Umbilical cord (tissue), 2 donors: ENCODE results near the gene HPCAL1. TPM values are rescaled to one million over a fixed set of nuclear protein-coding genes. Genes with fewer than 3 reads are reported as not detected.

ENCODE experiments used
- DNase-seq: peaks from one replicate; pipeline ENCODE4 v3.0.0-alpha.2; 2015; ENCODE audit warnings: low spot score
- total RNA-seq: library from RNA; depleted of rRNA; stranded (reverse); fragments of >200 nt; gene quantifications from one replicate; pipeline ENCODE4 v1.2.3, GENCODE V29; 2014; ENCODE audit warnings: low replicate concordance; ENCODE audit not compliant: insufficient read depth

The HPCAL1 gene
- total RNA-seq, 1 donor from 2014 or later, result 7.9 TPM

GRCh38 chr2:10404324-10405143, 101.8 kb downstream of the HPCAL1 start:
- no peak for DNase-seq

GRCh38 chr2:10405448-10405847, 102.7 kb downstream of the HPCAL1 start:
- peak; percentile 47 for DNase-seq

- DNase-seq, result no peak
These were observed 103.3 kb downstream of the HPCAL1 start for GRCh38 chr2:10406016-10406415.

- DNase-seq, result no peak
These were observed 103.9 kb downstream of the HPCAL1 start for GRCh38 chr2:10406491-10407188.

- no peak for DNase-seq
These were observed 104.7 kb downstream of the HPCAL1 start for GRCh38 chr2:10407432-10407831.

GRCh38 chr2:10407841-10408648, 105.3 kb downstream of the HPCAL1 start:
- DNase-seq, result no peak

- peak; percentile 69 for DNase-seq
These were observed 106.2 kb downstream of the HPCAL1 start for GRCh38 chr2:10408649-10409579.

- no peak for DNase-seq
These were observed 107.5 kb downstream of the HPCAL1 start for GRCh38 chr2:10410001-10410822.

- no peak for DNase-seq
These were observed 108.2 kb downstream of the HPCAL1 start for GRCh38 chr2:10410823-10411437.

- no peak for DNase-seq
These were observed 108.9 kb downstream of the HPCAL1 start for GRCh38 chr2:10411557-10411956.

GRCh38 chr2:10412380-10412779, 109.7 kb downstream of the HPCAL1 start:
- DNase-seq, result no peak

- DNase-seq, result no peak
These were observed 110.8 kb downstream of the HPCAL1 start for GRCh38 chr2:10413503-10413902.

- no peak for DNase-seq
These were observed 111.3 kb downstream of the HPCAL1 start for GRCh38 chr2:10413991-10414451.

GRCh38 chr2:10414591-10414990, 111.9 kb downstream of the HPCAL1 start:
- no peak for DNase-seq

GRCh38 chr2:10415048-10415447, 112.3 kb downstream of the HPCAL1 start:
- no peak for DNase-seq

- DNase-seq, result no peak
These were observed 112.9 kb downstream of the HPCAL1 start for GRCh38 chr2:10415640-10416039.

- no peak for DNase-seq
These were observed 115.0 kb downstream of the HPCAL1 start for GRCh38 chr2:10417551-10418335.

GRCh38 chr2:10419553-10420257, 117.0 kb downstream of the HPCAL1 start:
- no peak for DNase-seq
